ENCODE measurements around the gene EVA1A. TPM values are rescaled to one million over a fixed set of nuclear protein-coding genes. Genes with fewer than 3 reads are reported as not detected.

Gene EVA1A
- total RNA-seq, 2 donors from 2014 or later = 1.2 to 1.8 TPM

GRCh38 chr2:75580156-75580555 lies 19.4 kb upstream of the EVA1A start:
- Histone ChIP-seq H3K4me1 (ENCODE audit: control insufficient read depth, insufficient read depth, low read length) (no peaks in the 10 kb centered on the region), H3K9me3 (ENCODE audit: control insufficient read depth, low read length) (no peaks in the 10 kb centered on the region), H3K36me3 (ENCODE audit: control insufficient read depth, insufficient read depth, low read length) (no peaks in the 10 kb centered on the region), H3K4me3 (ENCODE audit: low read length) (no peak overlapping the region), H3K27me3 (ENCODE audit: control insufficient read depth, insufficient read depth, low read length, poor library complexity, severe bottlenecking) (no peaks in the 10 kb centered on the region), H3K27ac (ENCODE audit: low read depth, low read length) (no peak overlapping the region), H3K9ac (ENCODE audit: extremely low read depth, low read length, poor library complexity, severe bottlenecking) (no peak overlapping the region)
- Mint-ChIP-seq H3K4me3 (no peak overlapping the region), H3K36me3 (ENCODE audit: low read depth) (no peaks in the 10 kb centered on the region), H3K27me3 (ENCODE audit: insufficient read depth) (peaks cover 10% of the 10 kb centered on the region), H3K4me1 (no peaks in the 10 kb centered on the region), H3K27ac (no peak overlapping the region), H3K9me3 (peaks cover 3% of the 10 kb centered on the region)
- WGBS, 2 experiments (ENCODE audit: insufficient coverage in 1 of 2, insufficient read length in 1 of 2) = 90% methylated on average over 1 of the region's 1 CpG; no CpG with 5 or more reads in 1 of the 2 experiments
- no peak for DNase-seq
- no peak for TF ChIP-seq CTCF (conservative IDR thresholded peaks at IDR 0.05)

- peaks cover 6% of the 10 kb centered on the region for H3K27me3 Mint-ChIP-seq (ENCODE audit: insufficient read depth)
- Histone ChIP-seq H3K27me3 (ENCODE audit: control insufficient read depth, insufficient read depth, low read length, poor library complexity, severe bottlenecking) (no peaks in the 10 kb centered on the region), H3K4me1 (ENCODE audit: control insufficient read depth, insufficient read depth, low read length) (no peaks in the 10 kb centered on the region), H3K27ac (ENCODE audit: low read depth, low read length) (no peak overlapping the region), H3K36me3 (ENCODE audit: control insufficient read depth, insufficient read depth, low read length) (no peaks in the 10 kb centered on the region), H3K4me3 (ENCODE audit: low read length) (no peak overlapping the region), H3K9ac (ENCODE audit: extremely low read depth, low read length, poor library complexity, severe bottlenecking) (no peak overlapping the region), H3K9me3 (ENCODE audit: control insufficient read depth, low read length) (no peaks in the 10 kb centered on the region)
- H3K4me1 Mint-ChIP-seq = no peaks in the 10 kb centered on the region
- peak; percentile 22 for TF ChIP-seq CTCF (conservative IDR thresholded peaks at IDR 0.05)
- peaks cover 3% of the 10 kb centered on the region for H3K9me3 Mint-ChIP-seq
- no peak overlapping the region for H3K27ac Mint-ChIP-seq
- H3K36me3 Mint-ChIP-seq (ENCODE audit: low read depth) = no peaks in the 10 kb centered on the region
- DNase-seq = no peak
- no peak overlapping the region for H3K4me3 Mint-ChIP-seq
These were observed 18.4 kb upstream of the EVA1A start for GRCh38 chr2:75579186-75579585.

GRCh38 chr2:75577280-75577679 lies 16.5 kb upstream of the EVA1A start:
- DNase-seq = no peak
- Histone ChIP-seq H3K9ac (ENCODE audit: extremely low read depth, low read length, poor library complexity, severe bottlenecking) (no peak overlapping the region), H3K27me3 (ENCODE audit: control insufficient read depth, insufficient read depth, low read length, poor library complexity, severe bottlenecking) (no peaks in the 10 kb centered on the region), H3K36me3 (ENCODE audit: control insufficient read depth, insufficient read depth, low read length) (no peaks in the 10 kb centered on the region), H3K4me3 (ENCODE audit: low read length) (no peak overlapping the region), H3K9me3 (ENCODE audit: control insufficient read depth, low read length) (no peaks in the 10 kb centered on the region), H3K4me1 (ENCODE audit: control insufficient read depth, insufficient read depth, low read length) (no peaks in the 10 kb centered on the region), H3K27ac (ENCODE audit: low read depth, low read length) (no peak overlapping the region)
- H3K4me3 Mint-ChIP-seq = no peak overlapping the region
- no peaks in the 10 kb centered on the region for H3K36me3 Mint-ChIP-seq (ENCODE audit: low read depth)
- peaks cover 3% of the 10 kb centered on the region for H3K9me3 Mint-ChIP-seq
- no peak overlapping the region for H3K27ac Mint-ChIP-seq
- H3K4me1 Mint-ChIP-seq = no peaks in the 10 kb centered on the region
- no peaks in the 10 kb centered on the region for H3K27me3 Mint-ChIP-seq (ENCODE audit: insufficient read depth)
- no peak for TF ChIP-seq CTCF (conservative IDR thresholded peaks at IDR 0.05)
- WGBS, 2 experiments (ENCODE audit: insufficient coverage in 1 of 2, insufficient read length in 1 of 2) = 100% methylated on average over 1 of the region's 1 CpG; no CpG with 5 or more reads in 1 of the 2 experiments
